Measurements from ENCODE around the gene GIMAP8.
"Not testable (repeated sequence)": the region's sequence is repeated elsewhere in the genome, so short reads cannot be mapped to it uniquely, and the experiment has no call there.

DNA sequence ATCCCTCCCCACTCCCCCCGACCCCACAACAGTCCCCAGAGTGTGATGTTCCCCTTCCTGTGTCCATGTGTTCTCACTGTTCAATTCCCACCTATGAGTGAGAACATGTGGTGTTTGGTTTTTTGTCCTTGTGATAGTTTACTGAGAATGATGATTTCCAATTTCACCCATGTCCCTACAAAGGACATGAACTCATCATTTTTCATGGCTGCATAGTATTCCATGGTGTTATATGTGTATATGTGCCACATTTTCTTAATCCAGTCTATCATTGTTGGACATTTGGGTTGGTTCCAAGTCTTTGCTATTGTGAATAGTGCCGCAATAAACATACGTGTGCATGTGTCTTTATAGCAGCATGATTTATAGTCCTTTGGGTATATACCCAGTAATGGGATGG is 43.0 kb downstream of the GIMAP8 start:
- TF ChIP-seq, protein P1, sequence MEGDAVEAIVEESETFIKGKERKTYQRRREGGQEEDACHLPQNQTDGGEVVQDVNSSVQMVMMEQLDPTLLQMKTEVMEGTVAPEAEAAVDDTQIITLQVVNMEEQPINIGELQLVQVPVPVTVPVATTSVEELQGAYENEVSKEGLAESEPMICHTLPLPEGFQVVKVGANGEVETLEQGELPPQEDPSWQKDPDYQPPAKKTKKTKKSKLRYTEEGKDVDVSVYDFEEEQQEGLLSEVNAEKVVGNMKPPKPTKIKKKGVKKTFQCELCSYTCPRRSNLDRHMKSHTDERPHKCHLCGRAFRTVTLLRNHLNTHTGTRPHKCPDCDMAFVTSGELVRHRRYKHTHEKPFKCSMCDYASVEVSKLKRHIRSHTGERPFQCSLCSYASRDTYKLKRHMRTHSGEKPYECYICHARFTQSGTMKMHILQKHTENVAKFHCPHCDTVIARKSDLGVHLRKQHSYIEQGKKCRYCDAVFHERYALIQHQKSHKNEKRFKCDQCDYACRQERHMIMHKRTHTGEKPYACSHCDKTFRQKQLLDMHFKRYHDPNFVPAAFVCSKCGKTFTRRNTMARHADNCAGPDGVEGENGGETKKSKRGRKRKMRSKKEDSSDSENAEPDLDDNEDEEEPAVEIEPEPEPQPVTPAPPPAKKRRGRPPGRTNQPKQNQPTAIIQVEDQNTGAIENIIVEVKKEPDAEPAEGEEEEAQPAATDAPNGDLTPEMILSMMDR (IDR thresholded peaks at IDR 0.05) = not testable (repeated sequence)
- TF ChIP-seq POLR2A (IDR thresholded peaks at IDR 0.05; ENCODE audit: low read depth); EP300 (IDR thresholded peaks at IDR 0.05); POLR2AphosphoS5 (IDR thresholded peaks at IDR 0.05): not testable (repeated sequence)

All from esophagus muscularis mucosa (tissue), 4 donors.